22Rv1 (cell line): ENCODE results near the gene TMOD4.

Experiments used
- H3K27ac ChIP-seq: fragments of 450-650 bp; 2 replicates; pipeline ENCODE4 v1.5.1; 2017
- ZFX ChIP-seq: fragments of 450-650 bp; IDR thresholded peaks from 2 replicates; pipeline ENCODE4 v1.6.1; 2017; ENCODE audit warnings: antibody characterized with exemption, borderline replicate concordance
- TF ChIP-seq, protein P1 (sequence below): fragments of 450-650 bp; IDR thresholded peaks from 2 replicates; pipeline ENCODE4 v1.5.1; 2017; ENCODE audit warnings: mild to moderate bottlenecking

The TMOD4 gene

GRCh38 chr1:151165738-151166504 is 9.9 kb downstream of the TMOD4 start, which contains the start of the genes LYSMD1 and SCNM1:
LYSMD1 (minus strand) TSS chr1:151165902; CDS start chr1:151165258, 644 bp downstream.
SCNM1 (plus strand) TSS chr1:151166144; CDS start chr1:151166153, 9 bp downstream.
- peak within 1 kb of the TSS; percentile 68 for H3K27ac ChIP-seq
- TF ChIP-seq ZFX = 0 out of 2 replicates have a peak, but pooled peaks have one; percentile 74
- TF ChIP-seq, protein P1, sequence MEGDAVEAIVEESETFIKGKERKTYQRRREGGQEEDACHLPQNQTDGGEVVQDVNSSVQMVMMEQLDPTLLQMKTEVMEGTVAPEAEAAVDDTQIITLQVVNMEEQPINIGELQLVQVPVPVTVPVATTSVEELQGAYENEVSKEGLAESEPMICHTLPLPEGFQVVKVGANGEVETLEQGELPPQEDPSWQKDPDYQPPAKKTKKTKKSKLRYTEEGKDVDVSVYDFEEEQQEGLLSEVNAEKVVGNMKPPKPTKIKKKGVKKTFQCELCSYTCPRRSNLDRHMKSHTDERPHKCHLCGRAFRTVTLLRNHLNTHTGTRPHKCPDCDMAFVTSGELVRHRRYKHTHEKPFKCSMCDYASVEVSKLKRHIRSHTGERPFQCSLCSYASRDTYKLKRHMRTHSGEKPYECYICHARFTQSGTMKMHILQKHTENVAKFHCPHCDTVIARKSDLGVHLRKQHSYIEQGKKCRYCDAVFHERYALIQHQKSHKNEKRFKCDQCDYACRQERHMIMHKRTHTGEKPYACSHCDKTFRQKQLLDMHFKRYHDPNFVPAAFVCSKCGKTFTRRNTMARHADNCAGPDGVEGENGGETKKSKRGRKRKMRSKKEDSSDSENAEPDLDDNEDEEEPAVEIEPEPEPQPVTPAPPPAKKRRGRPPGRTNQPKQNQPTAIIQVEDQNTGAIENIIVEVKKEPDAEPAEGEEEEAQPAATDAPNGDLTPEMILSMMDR = no peak

GRCh38 chr1:151165281-151165737 is 10.5 kb downstream of the TMOD4 start:
- TF ChIP-seq, protein P1 = no peak
- no peak; the same call in 1 of the 2 replicates for TF ChIP-seq ZFX
- H3K27ac ChIP-seq = peak overlapping the region; percentile 68

DNA sequence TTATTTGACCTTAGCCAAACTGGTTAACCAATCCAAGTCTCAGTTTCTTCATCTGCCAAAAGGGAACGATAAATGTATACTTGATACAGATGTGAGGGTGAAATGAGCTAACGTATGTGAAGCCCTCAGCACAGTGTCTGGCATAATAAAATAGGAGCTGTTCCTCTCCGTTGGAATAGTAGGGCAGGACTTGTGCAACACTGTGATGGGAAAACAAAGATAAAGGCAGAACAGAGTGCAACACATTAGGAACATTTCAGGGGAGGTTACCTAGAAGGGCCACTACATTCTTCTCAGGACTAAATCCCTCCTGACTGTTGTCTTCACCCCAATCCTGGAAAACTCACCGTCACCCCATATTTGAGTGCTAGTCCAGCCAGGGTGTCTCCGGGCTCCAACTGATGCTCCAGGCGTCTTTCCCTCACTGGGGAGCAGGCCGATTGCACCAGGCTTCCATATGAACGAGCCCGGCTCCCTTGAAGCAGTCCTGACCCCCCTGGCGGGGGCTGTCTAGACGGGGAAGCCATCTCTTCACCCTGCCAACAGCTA is 11.0 kb downstream of the TMOD4 start:
- TF ChIP-seq ZFX = no peak
- TF ChIP-seq, protein P1 = no peak
- H3K27ac ChIP-seq = peak overlapping the region; percentile 68

- 0 out of 2 replicates have a peak overlapping the region, but pooled peaks have one; percentile 2 for H3K27ac ChIP-seq
- TF ChIP-seq, protein P1 = no peak
- no peak for TF ChIP-seq ZFX
Measured at GRCh38 chr1:151159373-151159772, 16.4 kb downstream of the TMOD4 start.

DNA sequence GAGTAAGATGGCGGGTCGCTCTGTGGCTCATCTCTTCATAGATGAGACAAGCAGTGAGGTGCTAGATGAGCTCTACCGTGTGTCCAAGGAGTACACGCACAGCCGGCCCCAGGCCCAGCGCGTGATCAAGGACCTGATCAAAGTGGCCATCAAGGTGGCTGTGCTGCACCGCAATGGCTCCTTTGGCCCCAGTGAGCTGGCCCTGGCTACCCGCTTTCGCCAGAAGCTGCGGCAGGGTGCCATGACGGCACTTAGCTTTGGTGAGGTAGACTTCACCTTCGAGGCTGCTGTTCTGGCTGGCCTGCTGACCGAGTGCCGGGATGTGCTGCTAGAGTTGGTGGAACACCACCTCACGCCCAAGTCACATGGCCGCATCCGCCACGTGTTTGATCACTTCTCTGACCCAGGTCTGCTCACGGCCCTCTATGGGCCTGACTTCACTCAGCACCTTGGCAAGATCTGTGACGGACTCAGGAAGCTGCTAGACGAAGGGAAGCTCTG is 17.0 kb downstream of the TMOD4 start:
- no peak for TF ChIP-seq ZFX
- TF ChIP-seq, protein P1 = no peak

GRCh38 chr1:151158326-151158725 is 17.5 kb downstream of the TMOD4 start:
- no peak overlapping the region for H3K27ac ChIP-seq
- no peak for TF ChIP-seq ZFX
- TF ChIP-seq, protein P1 = no peak

More for the DNA sequence above, 17.0 kb downstream of the TMOD4 start:
- no peak overlapping the region for H3K27ac ChIP-seq

- TF ChIP-seq, protein P1 = no peak
- TF ChIP-seq ZFX = no peak
- no peak overlapping the region for H3K27ac ChIP-seq
Measured at GRCh38 chr1:151157067-151157531, 18.7 kb downstream of the TMOD4 start.
